ENCODE measurements around the gene CEP78.

- TF ChIP-seq, protein P1, sequence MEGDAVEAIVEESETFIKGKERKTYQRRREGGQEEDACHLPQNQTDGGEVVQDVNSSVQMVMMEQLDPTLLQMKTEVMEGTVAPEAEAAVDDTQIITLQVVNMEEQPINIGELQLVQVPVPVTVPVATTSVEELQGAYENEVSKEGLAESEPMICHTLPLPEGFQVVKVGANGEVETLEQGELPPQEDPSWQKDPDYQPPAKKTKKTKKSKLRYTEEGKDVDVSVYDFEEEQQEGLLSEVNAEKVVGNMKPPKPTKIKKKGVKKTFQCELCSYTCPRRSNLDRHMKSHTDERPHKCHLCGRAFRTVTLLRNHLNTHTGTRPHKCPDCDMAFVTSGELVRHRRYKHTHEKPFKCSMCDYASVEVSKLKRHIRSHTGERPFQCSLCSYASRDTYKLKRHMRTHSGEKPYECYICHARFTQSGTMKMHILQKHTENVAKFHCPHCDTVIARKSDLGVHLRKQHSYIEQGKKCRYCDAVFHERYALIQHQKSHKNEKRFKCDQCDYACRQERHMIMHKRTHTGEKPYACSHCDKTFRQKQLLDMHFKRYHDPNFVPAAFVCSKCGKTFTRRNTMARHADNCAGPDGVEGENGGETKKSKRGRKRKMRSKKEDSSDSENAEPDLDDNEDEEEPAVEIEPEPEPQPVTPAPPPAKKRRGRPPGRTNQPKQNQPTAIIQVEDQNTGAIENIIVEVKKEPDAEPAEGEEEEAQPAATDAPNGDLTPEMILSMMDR (IDR thresholded peaks at IDR 0.05), result no peak
- no peak for TF ChIP-seq POLR2A (IDR thresholded peaks at IDR 0.05)
These were observed 5.1 kb upstream of the CEP78 start for GRCh38 chr9:78230761-78231160.

Data from body of pancreas (tissue), 4 donors.